Activated T-helper 1 cell treated with Interleukin-2 at 50 U/mL for 16 hours (primary cell): ENCODE data around the gene TM9SF4.
"Not testable (repeated sequence)": the region's sequence is repeated elsewhere in the genome, so short reads cannot be mapped to it uniquely, and the experiment has no call there.

Source experiments
- DNase-seq: peaks from one replicate; pipeline ENCODE4 v3.0.0-alpha.2; 2020; ENCODE audit warnings: low read depth

The TM9SF4 gene

GRCh38 chr20:32091888-32092346 lies 17.6 kb upstream of the TM9SF4 start:
- DNase-seq = peak; percentile 49

GRCh38 chr20:32098786-32099185 lies 10.7 kb upstream of the TM9SF4 start:
- DNase-seq = no peak

- DNase-seq = no peak
Measured at GRCh38 chr20:32108814-32109391, 611 bp upstream of the TM9SF4 start.

GRCh38 chr20:32110173-32110704 lies 725 bp downstream of the TM9SF4 start:
- DNase-seq = no peak

GRCh38 chr20:32110727-32111126 lies 1.2 kb downstream of the TM9SF4 start:
- no peak for DNase-seq

- no peak for DNase-seq
Measured at GRCh38 chr20:32111156-32111686, 1.7 kb downstream of the TM9SF4 start.

GRCh38 chr20:32111753-32112152 lies 2.2 kb downstream of the TM9SF4 start:
- DNase-seq = no peak

- DNase-seq = no peak
Measured at GRCh38 chr20:32112841-32113240, 3.3 kb downstream of the TM9SF4 start.

GRCh38 chr20:32113591-32114260 lies 4.2 kb downstream of the TM9SF4 start:
- no peak for DNase-seq

GRCh38 chr20:32114305-32114960 lies 4.9 kb downstream of the TM9SF4 start:
- no peak for DNase-seq

GRCh38 chr20:32115211-32115767 lies 5.8 kb downstream of the TM9SF4 start:
- DNase-seq = no peak

GRCh38 chr20:32116079-32116521 lies 6.6 kb downstream of the TM9SF4 start:
- no peak for DNase-seq

GRCh38 chr20:32116796-32117195 lies 7.3 kb downstream of the TM9SF4 start:
- DNase-seq = not testable (repeated sequence)

GRCh38 chr20:32118427-32118826 lies 8.9 kb downstream of the TM9SF4 start:
- DNase-seq = not testable (repeated sequence)

GRCh38 chr20:32119734-32120133 lies 10.2 kb downstream of the TM9SF4 start:
- DNase-seq = no peak

- DNase-seq = not testable (repeated sequence)
Measured at GRCh38 chr20:32121908-32122307, 12.4 kb downstream of the TM9SF4 start.

- no peak for DNase-seq
Measured at GRCh38 chr20:32123088-32123487, 13.6 kb downstream of the TM9SF4 start.

GRCh38 chr20:32124916-32125454 lies 15.5 kb downstream of the TM9SF4 start:
- no peak for DNase-seq

GRCh38 chr20:32125506-32125905 lies 16.0 kb downstream of the TM9SF4 start:
- no peak for DNase-seq

- DNase-seq = no peak
Measured at GRCh38 chr20:32126919-32127318, 17.4 kb downstream of the TM9SF4 start.

- DNase-seq = no peak
Measured at GRCh38 chr20:32127347-32127746, 17.8 kb downstream of the TM9SF4 start.

- DNase-seq = no peak
Measured at GRCh38 chr20:32128167-32128566, 18.7 kb downstream of the TM9SF4 start.
